ENCODE measurements around the gene PEPD.

- TF ChIP-seq CTCF (IDR thresholded peaks at IDR 0.05): no peak
- no peak for TF ChIP-seq FOXP1 (CRISPR knock-in tag; IDR thresholded peaks at IDR 0.05; ENCODE audit: borderline replicate concordance)
- TF ChIP-seq ZNF121 (CRISPR knock-in tag; IDR thresholded peaks at IDR 0.05): no peak
- TF ChIP-seq IRF1 (CRISPR knock-in tag; IDR thresholded peaks at IDR 0.05): no peak
- TF ChIP-seq TCF7 (CRISPR knock-in tag; IDR thresholded peaks at IDR 0.05; ENCODE audit: low read depth): no peak
- TF ChIP-seq HMGXB4 (CRISPR knock-in tag; IDR thresholded peaks at IDR 0.05): no peak
- TF ChIP-seq ESRRA (CRISPR knock-in tag; IDR thresholded peaks at IDR 0.05; ENCODE audit: borderline replicate concordance): no peak
- TF ChIP-seq ZNF232 (CRISPR knock-in tag; IDR thresholded peaks at IDR 0.05): no peak
- TF ChIP-seq, protein P1, sequence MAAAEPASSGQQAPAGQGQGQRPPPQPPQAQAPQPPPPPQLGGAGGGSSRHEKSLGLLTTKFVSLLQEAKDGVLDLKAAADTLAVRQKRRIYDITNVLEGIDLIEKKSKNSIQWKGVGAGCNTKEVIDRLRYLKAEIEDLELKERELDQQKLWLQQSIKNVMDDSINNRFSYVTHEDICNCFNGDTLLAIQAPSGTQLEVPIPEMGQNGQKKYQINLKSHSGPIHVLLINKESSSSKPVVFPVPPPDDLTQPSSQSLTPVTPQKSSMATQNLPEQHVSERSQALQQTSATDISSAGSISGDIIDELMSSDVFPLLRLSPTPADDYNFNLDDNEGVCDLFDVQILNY (CRISPR knock-in tag; IDR thresholded peaks at IDR 0.05): no peak
Measured at GRCh38 chr19:33389421-33390100, 132.0 kb downstream of the PEPD start.

Measured in WTC11 (cell line).